Glutamatergic neuron (in vitro differentiated cells): ENCODE measurements around the gene IFIT1. TPM values are rescaled to one million over a fixed set of nuclear protein-coding genes. Genes with fewer than 3 reads are reported as not detected.

ENCODE experiments used
- DNase-seq: peaks from one replicate; pipeline ENCODE4 v3.0.0; 2022
- H3K27ac Mint-ChIP-seq: one replicate; pipeline ENCODE4 v1.8.0; 2020; ENCODE audit warnings: mild to moderate bottlenecking, mixed read lengths, inconsistent platforms; ENCODE audit not compliant: unreplicated experiment
- H3K27me3 Mint-ChIP-seq: one replicate; pipeline ENCODE4 v1.8.0; 2020; ENCODE audit warnings: mild to moderate bottlenecking, moderate library complexity, mixed read lengths, inconsistent platforms; ENCODE audit not compliant: unreplicated experiment
- H3K36me3 Mint-ChIP-seq: one replicate; pipeline ENCODE4 v1.8.0; 2020; ENCODE audit warnings: mild to moderate bottlenecking, mixed read lengths, inconsistent platforms; ENCODE audit not compliant: unreplicated experiment
- H3K4me1 Mint-ChIP-seq: one replicate; pipeline ENCODE4 v1.8.0; 2020; ENCODE audit warnings: mild to moderate bottlenecking, low read depth, mixed read lengths, inconsistent platforms; ENCODE audit not compliant: unreplicated experiment
- H3K4me3 Mint-ChIP-seq: one replicate; pipeline ENCODE4 v1.8.0; 2020; ENCODE audit warnings: mild to moderate bottlenecking, mixed read lengths, inconsistent platforms; ENCODE audit not compliant: unreplicated experiment
- H3K9me3 Mint-ChIP-seq: one replicate; pipeline ENCODE4 v1.8.0; 2020; ENCODE audit warnings: mild to moderate bottlenecking, moderate library complexity, mixed read lengths, inconsistent platforms; ENCODE audit not compliant: unreplicated experiment
- total RNA-seq: library from RNA; stranded (reverse); fragmentation: NEBNext Ultra II Directional; extraction: Animal tissue kit (Norgen Biotek cat#: 25700); gene quantifications from one replicate; pipeline ENCODE4 v1.2.1, GENCODE V29; 2021; ENCODE audit not compliant: unreplicated experiment
- TF ChIP-seq, protein P1 (sequence below): fragments of 200-600 bp; sonication (generic); IDR thresholded peaks from one replicate; pipeline ENCODE4 v1.5.0; 2021; ENCODE audit not compliant: partially characterized antibody, unreplicated experiment

The IFIT1 gene
- total RNA-seq, 1 donor from 2014 or later = not detected

DNA sequence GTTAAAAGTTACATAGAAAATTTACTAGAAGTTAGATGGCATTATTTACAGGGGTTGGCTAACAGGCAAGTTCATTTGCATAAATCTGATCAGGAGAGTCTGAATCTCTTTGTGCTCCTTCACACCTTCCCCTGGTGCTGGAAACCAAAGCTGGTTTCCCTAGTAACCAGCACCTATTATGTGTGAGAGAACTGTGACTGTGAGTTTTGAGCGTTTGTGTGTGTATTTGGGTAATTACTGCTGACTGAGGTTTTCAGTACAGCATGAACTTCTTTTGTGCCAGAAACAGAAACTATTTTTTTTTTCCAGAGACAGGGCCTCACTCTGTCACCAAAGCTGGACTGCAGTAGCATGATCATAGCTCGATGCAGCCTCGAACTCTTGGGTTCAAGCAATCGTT lies 24.9 kb upstream of the IFIT1 start:
- no peak for DNase-seq
- Mint-ChIP-seq H3K36me3 (no peaks in the 10 kb centered on the region), H3K9me3 (peaks cover 2% of the 10 kb centered on the region), H3K27me3 (no peaks in the 10 kb centered on the region), H3K27ac (no peak overlapping the region), H3K4me3 (no peak overlapping the region), H3K4me1 (no peaks in the 10 kb centered on the region)
- TF ChIP-seq, protein P1, sequence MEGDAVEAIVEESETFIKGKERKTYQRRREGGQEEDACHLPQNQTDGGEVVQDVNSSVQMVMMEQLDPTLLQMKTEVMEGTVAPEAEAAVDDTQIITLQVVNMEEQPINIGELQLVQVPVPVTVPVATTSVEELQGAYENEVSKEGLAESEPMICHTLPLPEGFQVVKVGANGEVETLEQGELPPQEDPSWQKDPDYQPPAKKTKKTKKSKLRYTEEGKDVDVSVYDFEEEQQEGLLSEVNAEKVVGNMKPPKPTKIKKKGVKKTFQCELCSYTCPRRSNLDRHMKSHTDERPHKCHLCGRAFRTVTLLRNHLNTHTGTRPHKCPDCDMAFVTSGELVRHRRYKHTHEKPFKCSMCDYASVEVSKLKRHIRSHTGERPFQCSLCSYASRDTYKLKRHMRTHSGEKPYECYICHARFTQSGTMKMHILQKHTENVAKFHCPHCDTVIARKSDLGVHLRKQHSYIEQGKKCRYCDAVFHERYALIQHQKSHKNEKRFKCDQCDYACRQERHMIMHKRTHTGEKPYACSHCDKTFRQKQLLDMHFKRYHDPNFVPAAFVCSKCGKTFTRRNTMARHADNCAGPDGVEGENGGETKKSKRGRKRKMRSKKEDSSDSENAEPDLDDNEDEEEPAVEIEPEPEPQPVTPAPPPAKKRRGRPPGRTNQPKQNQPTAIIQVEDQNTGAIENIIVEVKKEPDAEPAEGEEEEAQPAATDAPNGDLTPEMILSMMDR = no peak

DNA sequence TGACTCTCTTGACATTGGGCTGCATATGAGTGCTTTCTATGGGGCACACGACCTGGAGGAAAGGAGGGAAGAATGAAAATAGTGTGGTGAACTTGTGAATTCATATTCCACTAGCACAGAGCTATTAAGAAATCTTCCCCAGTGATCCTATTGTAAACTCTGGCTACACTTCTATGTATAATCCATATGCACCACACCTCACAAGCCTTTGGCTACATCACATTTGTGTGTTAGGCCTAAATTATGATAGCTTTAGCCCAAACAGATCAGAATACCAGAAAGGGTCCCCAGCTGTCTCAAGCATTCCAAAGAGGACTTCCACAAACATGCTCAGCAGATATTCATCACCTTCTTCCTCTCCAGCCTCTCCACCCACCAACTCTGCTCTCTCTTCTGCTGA lies 24.3 kb upstream of the IFIT1 start:
- H3K4me3 Mint-ChIP-seq = no peak overlapping the region
- no peaks in the 10 kb centered on the region for H3K36me3 Mint-ChIP-seq
- no peaks in the 10 kb centered on the region for H3K4me1 Mint-ChIP-seq
- TF ChIP-seq, protein P1 = no peak
- no peak overlapping the region for H3K27ac Mint-ChIP-seq
- no peaks in the 10 kb centered on the region for H3K27me3 Mint-ChIP-seq
- peaks cover 2% of the 10 kb centered on the region for H3K9me3 Mint-ChIP-seq
- no peak for DNase-seq

DNA sequence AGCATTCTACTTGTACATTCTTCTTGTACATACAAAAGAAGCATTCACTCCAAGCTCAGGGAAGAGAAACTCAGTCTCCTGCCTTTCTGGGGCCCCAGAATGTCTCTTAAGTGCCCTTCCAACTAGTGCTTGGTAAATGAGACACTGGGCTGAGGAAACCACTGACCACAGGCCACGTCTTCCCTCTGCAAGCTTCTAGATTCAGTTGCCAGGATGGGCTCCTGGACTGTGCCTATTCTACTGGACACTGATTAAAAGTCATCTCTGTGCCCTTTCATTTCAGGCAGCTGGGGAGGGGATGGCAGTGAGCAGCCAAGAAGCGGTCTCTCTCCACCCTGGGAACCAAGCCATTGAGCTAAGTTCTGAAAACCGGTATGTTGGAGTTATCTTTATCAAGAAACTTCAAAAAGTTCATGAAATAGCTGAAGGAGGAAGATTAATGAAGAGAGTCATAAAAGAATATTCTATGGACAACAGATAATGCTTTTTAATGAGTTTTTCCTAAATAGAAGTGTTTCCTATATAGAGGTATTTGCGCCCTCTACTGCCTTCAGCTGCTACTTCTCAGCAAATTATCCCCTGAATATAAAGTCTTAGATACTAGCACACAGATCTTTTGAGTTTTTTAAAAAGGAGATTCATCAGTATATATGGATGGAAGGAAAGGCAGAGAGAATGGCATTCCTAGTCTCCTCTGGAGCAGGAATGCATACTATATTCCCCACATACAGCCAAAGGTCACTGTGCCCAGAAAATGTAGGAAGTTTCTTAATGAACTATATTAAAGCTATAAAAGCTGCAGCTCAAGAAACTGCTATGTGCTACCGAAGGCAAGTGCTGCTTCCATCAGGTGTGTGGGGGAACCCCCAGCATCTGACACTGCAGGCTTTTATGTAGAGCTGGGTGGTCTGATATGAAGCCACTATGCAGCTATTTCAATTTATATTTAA lies 23.0 kb upstream of the IFIT1 start:
- Mint-ChIP-seq H3K4me1 (no peaks in the 10 kb centered on the region), H3K9me3 (peaks cover 2% of the 10 kb centered on the region), H3K27ac (no peak overlapping the region), H3K36me3 (no peaks in the 10 kb centered on the region), H3K27me3 (no peaks in the 10 kb centered on the region), H3K4me3 (no peak overlapping the region)
- no peak for DNase-seq
- TF ChIP-seq, protein P1 = no peak

- Mint-ChIP-seq H3K27ac (no peak overlapping the region), H3K9me3 (peaks cover 2% of the 10 kb centered on the region), H3K27me3 (no peaks in the 10 kb centered on the region), H3K4me1 (no peaks in the 10 kb centered on the region), H3K4me3 (no peak overlapping the region), H3K36me3 (no peaks in the 10 kb centered on the region)
- TF ChIP-seq, protein P1 = no peak
- DNase-seq = no peak
These were observed 21.3 kb upstream of the IFIT1 start for GRCh38 chr10:89371079-89371478.

GRCh38 chr10:89371987-89372386 lies 20.4 kb upstream of the IFIT1 start:
- DNase-seq = no peak
- H3K27ac Mint-ChIP-seq = no peak overlapping the region
- no peaks in the 10 kb centered on the region for H3K4me1 Mint-ChIP-seq
- H3K9me3 Mint-ChIP-seq = peaks cover 2% of the 10 kb centered on the region
- H3K27me3 Mint-ChIP-seq = no peaks in the 10 kb centered on the region
- TF ChIP-seq, protein P1 = no peak
- H3K36me3 Mint-ChIP-seq = no peaks in the 10 kb centered on the region
- H3K4me3 Mint-ChIP-seq = no peak overlapping the region
